AG09319 (cell line): ENCODE data around the gene PGM3.

ENCODE experiments used
- DNase-seq: peaks from one replicate; pipeline ENCODE4 v3.0.0-alpha.2; 2010; ENCODE audit warnings: low read depth; ENCODE audit errors: extremely low read depth
- CTCF ChIP-seq: IDR thresholded peaks from 2 replicates; pipeline ENCODE4 v1.5.1; 2011; ENCODE audit warnings: low read depth, mild to moderate bottlenecking, inconsistent platforms, low read length, moderate library complexity

The PGM3 gene

DNA sequence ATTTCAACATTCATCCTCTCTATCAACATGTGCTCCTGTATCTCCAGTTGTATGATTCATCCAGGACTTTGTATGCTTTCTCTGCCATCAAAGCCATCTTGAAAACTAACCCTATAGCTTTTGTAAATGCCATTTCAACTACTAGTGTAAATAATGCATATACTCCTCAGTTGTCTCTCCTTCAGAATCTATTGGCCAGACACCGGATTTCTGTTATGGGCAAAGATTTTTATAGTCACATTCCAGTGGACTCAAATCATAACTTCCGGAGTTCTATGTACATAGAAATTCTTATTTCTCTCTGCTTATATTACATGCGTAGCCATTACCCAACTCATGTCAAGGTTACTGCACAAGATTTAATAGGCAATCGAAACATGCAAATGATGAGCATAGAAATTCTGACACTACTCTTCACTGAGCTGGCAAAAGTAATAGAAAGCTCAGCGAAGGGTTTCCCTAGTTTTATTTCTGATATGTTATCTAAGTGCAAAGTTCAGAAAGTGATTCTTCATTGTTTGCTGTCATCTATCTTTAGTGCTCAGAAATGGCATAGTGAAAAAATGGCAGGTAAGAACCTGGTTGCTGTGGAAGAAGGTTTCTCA, 54.8 kb downstream of the PGM3 start:
- no peak for DNase-seq
- no peak for TF ChIP-seq CTCF

- no peak for DNase-seq
- TF ChIP-seq CTCF, result no peak
Measured at GRCh38 chr6:83132121-83132520, 60.9 kb downstream of the PGM3 start.

DNA sequence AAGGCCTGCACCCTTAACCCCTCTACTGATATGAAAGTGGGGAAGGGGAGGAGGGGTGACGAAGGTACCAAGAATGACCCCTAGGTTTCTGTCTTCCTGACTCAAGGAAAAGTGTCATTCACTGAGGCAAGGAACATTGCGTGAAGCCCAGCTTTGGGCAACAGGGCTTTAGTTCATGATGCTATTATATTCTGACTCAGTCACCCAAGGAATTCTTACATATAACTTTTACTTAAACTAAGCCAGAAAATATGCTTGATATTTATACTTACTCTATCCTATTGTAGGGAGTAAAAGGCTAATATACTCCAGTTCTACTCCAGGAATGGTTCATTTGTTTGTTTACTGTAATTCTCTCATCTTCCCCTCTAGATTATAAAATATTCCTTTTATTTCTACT, 65.1 kb downstream of the PGM3 start:
- DNase-seq, result no peak
- TF ChIP-seq CTCF, result no peak

DNA sequence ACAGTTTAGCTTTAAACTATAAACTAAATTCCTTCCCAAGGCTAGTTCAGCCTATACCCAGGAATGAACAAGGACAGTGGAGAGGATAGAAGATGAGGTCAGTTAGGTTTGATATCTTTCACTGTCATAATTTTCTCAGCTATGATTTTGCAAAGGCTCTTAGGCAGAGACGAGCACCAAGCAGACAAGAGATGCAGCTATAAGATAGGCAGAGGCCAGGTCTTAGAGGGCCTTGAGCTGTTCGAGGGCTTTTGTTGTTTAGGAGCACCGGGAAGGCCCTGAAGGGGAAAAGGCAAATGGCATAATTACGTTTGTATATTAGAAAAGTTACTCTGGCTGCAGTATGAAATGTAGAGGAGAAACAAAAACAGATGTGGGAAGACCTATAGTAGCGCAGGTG, 65.8 kb downstream of the PGM3 start:
- DNase-seq, result no peak
- no peak for TF ChIP-seq CTCF

GRCh38 chr6:83126807-83127206, 66.3 kb downstream of the PGM3 start:
- DNase-seq, result no peak
- TF ChIP-seq CTCF, result no peak

DNA sequence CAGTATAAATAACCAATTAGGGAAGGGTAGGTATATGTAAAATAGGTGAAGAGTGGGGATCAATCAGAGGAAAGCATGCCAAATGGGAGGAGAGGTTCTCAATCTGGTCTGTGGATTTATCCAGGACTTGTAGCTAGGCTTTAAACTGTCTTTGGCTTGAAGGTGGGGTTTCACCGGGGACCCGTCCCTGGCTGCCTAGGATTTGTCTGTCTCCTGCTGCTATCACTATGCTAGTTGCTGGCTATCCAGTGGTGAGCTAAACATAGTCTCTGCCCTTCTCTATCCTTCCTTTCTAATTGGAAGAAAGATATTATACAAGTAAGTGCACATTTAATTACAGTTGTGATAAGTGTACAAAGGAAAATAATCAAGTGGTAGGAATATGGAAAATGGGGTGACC, 66.8 kb downstream of the PGM3 start:
- TF ChIP-seq CTCF, result no peak
- DNase-seq, result no peak

DNA sequence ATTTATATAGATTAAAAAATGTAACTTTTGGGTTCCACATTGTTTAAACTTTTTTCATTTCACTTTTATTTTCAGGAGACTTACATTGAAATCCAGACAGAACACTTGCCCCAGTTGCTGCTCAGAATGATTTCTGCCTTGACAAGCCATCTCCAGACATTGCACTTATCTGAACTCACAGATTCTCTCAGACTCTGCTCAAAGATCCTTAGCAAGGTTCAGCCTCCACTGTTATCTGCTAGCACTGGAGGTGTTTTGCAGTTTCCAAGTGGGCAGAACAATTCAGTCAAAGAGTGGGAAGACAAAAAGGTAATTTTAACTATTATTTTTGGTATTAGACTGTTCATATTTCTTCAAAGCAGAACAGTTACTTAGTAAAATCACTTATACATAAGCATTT, 67.6 kb downstream of the PGM3 start:
- no peak for DNase-seq
- no peak for TF ChIP-seq CTCF
